HG03159 (cell line): Measurements from ENCODE around the gene SGTA.

ENCODE experiments used
- ATAC-seq: cut with Tn5 transposase; IDR thresholded peaks from one replicate; pipeline ENCODE4 v1.9.1; 2021; ENCODE audit warnings: mild to moderate bottlenecking, moderate library complexity; ENCODE audit not compliant: unreplicated experiment

Gene SGTA

GRCh38 chr19:2756921-2757881, 25.9 kb downstream of the SGTA start:
- no peak for ATAC-seq

DNA sequence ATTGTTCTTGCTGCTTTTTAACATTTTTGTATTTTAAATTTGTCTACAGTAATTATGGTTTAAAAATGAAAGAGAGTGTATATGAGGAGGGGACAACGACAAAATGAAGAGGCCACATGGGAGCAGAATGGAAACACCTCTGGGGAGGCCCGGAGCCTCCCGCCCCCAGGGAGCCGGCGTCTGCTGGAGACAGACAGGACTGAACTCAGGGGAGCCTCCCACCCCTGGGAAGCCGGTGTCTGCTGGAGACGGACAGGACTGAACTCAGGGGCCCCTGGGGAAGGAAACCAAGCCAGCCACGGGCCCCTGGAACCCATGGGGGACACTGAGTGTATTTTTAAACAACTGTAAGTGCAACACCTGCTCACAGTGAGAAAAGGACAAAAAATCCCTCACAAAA, 26.6 kb downstream of the SGTA start:
- ATAC-seq = no peak

- no peak for ATAC-seq
Measured at GRCh38 chr19:2755811-2756210, 27.3 kb downstream of the SGTA start.

- no peak for ATAC-seq
Measured at GRCh38 chr19:2755448-2755705, 27.7 kb downstream of the SGTA start.

- ATAC-seq = no peak
Measured at GRCh38 chr19:2754659-2755447, 28.2 kb downstream of the SGTA start.

- no peak for ATAC-seq
Measured at GRCh38 chr19:2751438-2751830, 31.6 kb downstream of the SGTA start.

GRCh38 chr19:2750808-2751437, 32.1 kb downstream of the SGTA start:
- ATAC-seq = no peak

- no peak for ATAC-seq
Measured at GRCh38 chr19:2747349-2747748, 35.7 kb downstream of the SGTA start.

- no peak for ATAC-seq
Measured at GRCh38 chr19:2744113-2744512, 39.0 kb downstream of the SGTA start.

- ATAC-seq = no peak
Measured at GRCh38 chr19:2743099-2743498, 40.0 kb downstream of the SGTA start.

DNA sequence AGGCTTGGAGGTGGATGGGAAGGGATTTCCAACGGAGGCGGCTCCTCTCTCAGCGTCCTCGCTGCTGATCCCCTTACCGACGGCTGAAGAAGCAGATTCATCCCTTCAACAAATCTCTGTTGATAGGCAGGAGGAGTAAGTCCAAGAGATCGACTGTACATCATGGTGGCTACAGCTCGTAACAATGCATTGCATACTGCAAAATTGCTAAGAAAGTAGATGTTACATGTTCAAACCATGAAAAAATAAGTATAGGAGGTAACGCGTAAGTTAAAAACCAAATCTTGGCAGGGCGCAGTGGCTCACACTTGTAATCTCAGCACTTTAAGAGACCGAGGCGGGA, 42.8 kb downstream of the SGTA start:
- ATAC-seq = no peak

DNA sequence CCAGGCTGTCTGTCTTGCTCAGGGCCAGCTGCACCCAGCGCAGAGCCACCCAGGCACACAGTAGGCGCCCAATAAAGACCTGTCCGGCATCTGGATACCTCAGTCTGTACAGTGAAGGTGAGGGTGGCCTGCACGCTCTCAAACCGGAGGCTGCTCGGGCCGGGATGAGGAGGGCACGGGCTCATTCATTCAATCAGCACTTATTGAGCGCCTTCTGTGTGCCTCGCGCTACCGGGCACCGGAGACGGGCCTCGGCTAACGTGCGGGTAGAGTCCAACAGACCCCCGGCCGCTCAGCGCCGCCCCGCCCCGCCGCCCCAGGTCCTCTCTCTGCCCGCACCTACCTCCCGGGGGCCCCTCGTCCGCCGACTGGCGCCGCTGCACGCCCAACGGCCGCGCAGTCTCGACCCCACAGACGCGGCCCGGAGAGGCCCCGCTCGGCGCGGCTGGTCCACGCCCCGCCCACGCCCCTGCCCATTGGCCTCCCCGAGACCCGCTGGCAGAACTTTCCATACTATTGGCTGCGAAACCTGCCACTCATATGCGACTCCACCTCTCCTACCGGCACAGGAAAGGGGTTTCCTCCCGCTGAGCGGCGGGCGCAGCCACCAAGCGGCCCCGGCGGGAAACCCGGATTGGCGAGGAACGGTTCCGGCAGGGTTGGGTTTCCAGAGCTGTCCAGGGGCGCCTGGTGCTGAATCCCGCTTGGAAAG, 43.3 kb downstream of the SGTA start, which contains the start of gene SLC39A3:
Gene SLC39A3, minus strand, starts transcription at position 416 of the 712 bp plus-strand sequence. CDS start 2,760 bp downstream, outside the sequence.
- peak; percentile 91 for ATAC-seq

DNA sequence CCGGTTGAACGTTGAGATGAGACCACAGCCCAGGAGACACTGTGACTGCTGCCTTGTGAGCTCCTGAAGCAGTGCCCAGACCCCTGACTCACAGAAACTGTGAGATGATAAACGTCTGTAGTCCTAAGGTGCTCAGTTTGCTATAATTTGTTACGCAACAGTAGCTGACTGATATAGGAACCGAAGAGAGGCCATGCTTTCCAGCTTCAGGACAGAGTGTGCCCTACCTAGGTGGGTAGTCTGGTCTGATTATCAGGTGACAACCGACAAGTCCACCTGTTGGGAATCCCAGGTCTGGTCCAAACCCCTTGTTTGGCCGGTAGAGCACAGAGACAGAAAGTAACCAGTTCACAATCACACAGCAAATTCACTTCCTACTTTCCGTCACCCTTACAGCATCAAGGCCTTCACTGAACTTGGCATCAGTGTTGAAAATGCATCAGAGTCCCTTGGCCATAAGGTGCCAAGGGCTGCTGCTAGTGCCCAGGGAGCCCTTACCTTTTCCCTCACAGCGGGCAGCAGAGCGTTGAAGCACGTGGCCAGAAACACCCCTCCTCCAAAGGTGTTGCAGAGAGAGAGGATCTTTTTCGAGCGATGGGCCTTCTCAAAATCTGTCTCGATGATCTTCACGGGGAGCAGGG, 46.4 kb downstream of the SGTA start:
- no peak for ATAC-seq

DNA sequence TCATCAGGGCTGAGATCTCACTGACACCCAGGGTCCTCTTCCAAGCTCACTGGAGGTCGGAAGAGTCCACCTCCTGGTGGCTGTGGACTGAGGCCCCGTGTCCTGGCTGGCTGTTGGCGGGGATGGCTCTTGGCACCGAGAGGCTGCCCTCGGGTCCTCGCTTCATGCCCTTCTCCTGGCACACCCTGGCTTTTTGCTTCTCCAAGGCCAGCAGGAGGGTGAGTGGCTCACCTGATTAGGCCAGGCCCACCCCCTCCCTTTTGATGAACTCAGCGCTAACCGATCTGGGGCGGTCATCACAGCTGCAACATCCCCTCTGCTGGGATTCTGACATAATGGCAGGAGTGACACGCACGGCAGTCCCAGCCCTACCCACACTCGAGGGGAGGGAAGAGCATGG, 47.7 kb downstream of the SGTA start:
- no peak for ATAC-seq

GRCh38 chr19:2734589-2735288, 48.3 kb downstream of the SGTA start:
- no peak for ATAC-seq

DNA sequence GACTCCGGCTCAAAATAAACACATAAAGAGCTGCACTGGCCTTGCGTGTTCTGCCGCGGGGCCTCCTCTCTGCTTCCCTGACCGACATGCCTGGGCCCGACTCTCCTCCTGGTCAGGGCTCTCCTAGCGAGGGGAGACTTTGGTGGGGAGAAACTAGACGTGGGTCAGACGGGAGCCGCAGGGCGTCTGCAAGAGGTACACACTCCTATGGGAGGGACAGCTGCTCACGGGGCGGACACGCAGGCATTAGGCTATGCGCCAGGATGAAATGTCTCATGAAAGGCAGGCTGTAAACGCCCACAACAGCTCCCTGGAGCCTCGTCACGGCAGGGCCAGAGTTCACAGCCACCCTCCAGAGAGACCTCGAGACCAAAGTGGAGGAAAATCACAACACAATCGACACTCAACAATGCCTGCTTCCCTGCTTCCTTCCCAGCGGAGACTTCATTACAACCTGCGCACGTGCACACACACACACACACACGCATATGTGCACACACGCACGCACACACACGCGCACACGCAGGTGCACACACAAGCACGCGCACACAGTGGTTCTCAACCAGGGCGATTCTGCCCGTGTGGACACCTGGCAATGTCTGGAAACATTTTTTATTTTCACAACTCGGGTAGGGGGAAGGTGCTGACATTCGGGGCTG, 49.0 kb downstream of the SGTA start:
- no peak for ATAC-seq

DNA sequence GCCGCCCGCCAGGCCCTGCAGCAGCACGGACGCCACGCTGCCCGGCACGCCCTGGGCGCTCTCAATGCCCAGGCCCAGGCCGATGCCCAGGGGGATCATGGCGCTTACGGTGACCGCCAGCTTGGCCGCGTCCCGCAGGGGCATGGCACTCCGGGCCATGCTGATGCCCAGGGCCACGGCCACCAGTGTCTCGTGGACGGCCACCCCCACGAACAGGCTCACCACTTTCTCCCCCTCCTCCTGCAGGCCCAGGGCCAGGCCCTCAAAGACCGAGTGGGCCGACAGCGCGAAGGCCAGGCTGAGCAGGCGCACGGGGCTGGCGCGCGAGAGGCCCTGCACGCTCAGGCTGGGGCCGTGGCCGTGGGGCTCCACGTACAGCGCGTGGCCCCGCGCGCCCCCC, 50.2 kb downstream of the SGTA start:
- no peak for ATAC-seq

GRCh38 chr19:2732157-2732725, 50.8 kb downstream of the SGTA start:
- ATAC-seq = no peak
